PC-3 (cell line): Measurements from ENCODE around the gene CDKN1A.

Experiments
- CTCF ChIP-seq: fragments of 300-600 bp; sonication (generic); conservative IDR thresholded peaks from 2 replicates; pipeline ENCODE4 v1.5.1; 2017; ENCODE audit warnings: antibody characterized with exemption, low read depth, mild to moderate bottlenecking, low read length
- EZH2phosphoT487 ChIP-seq: fragments of 300-600 bp; sonication (generic); IDR thresholded peaks from 2 replicates; pipeline ENCODE4 v1.6.1; 2018; ENCODE audit warnings: mild to moderate bottlenecking, antibody characterized with exemption, low read length, borderline replicate concordance

- TF ChIP-seq CTCF = no peak
- TF ChIP-seq EZH2phosphoT487 = no peak
These were observed 37.0 kb upstream of the CDKN1A start for GRCh38 chr6:36641543-36641942.
